ENCODE measurements around the gene MNS1. TPM values are rescaled to one million over a fixed set of nuclear protein-coding genes. Genes with fewer than 3 reads are reported as not detected.

Gene MNS1, protein sequence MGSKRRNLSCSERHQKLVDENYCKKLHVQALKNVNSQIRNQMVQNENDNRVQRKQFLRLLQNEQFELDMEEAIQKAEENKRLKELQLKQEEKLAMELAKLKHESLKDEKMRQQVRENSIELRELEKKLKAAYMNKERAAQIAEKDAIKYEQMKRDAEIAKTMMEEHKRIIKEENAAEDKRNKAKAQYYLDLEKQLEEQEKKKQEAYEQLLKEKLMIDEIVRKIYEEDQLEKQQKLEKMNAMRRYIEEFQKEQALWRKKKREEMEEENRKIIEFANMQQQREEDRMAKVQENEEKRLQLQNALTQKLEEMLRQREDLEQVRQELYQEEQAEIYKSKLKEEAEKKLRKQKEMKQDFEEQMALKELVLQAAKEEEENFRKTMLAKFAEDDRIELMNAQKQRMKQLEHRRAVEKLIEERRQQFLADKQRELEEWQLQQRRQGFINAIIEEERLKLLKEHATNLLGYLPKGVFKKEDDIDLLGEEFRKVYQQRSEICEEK
- 1.8 and 3.4 TPM in 2 replicates for total RNA-seq

DNA sequence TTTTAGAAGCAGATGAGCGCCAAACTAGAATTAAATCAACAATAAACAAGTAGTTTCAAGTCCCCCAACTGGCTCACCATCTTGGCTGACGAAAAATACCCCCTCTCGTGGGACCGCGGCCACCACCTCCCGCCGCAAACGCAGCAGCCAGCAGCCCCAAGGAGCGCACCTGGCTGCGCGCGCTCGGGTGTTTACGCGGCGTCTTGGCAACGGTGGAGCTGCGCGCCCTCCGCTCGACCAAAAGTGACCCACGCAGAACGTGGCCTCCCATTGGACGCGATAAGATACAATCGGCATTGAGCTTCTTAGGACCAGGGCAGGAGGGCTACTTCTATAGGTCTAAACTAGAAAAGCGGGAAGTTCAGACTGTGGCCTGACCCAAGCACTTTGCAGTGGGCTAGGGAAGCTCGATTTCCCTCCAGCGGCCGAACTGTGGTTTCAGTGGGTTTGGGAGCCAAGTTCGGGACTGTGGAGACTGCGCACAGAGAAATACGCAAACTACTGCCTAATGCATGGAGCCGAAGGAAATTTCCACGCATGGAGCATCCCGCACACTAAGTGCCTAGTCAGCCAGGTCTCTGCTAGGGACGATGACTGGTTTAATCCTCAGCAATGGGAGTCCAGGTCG is at the start of gene MNS1:
TSS of gene MNS1 (minus strand) at position 245 of the 628 bp plus-strand sequence. CDS start at position 80, 165 bp downstream.

Other genes with a start within 250 kb of the MNS1 start
- 3.3 and 4.2 TPM in 2 replicates for gene RFX7, start 221.3 kb downstream of the MNS1 start, total RNA-seq
- gene TEX9, start 99.7 kb downstream of the MNS1 start, total RNA-seq: 1.0 and 1.8 TPM in 2 replicates

Measured in bronchus fibroblast of lung (primary cell).